Measurements from ENCODE around the gene UNC50.
"Not testable (repeated sequence)": the region's sequence is repeated elsewhere in the genome, so short reads cannot be mapped to it uniquely, and the experiment has no call there.

The UNC50 gene

DNA sequence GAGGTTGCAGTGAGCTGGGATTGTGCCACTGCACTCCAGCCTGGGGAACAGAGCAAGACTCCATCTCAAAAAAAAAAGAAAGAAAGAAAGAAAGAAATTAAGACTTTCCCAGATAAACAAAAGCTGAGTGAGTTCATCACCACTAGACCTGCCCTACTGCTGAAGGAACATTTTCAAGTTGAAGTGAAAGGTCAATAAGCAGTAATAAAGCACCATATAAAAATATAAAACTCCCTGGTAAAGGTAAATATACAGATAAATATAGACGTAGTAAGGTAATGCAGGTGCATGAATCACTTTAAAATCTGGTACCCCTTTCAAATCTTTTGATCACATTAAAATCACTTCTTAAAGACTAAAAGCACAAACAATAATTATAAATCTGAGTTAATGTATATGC lies 42.6 kb downstream of the UNC50 start:
- Mint-ChIP-seq H3K9me3 (no peaks in the 10 kb centered on the region), H3K27me3 (no peaks in the 10 kb centered on the region), H3K4me1 (peaks cover 10% of the 10 kb centered on the region), H3K36me3 (peaks cover 10% of the 10 kb centered on the region), H3K4me3 (no peak overlapping the region), H3K27ac (no peak overlapping the region)
- no peak for ATAC-seq (ENCODE audit: low read depth)
- no peak for DNase-seq (ENCODE audit: low spot score in 2 of 2)

- ATAC-seq (ENCODE audit: low read depth) (peak; percentile 62), DNase-seq (ENCODE audit: low spot score in 2 of 2) (no peak)
- Mint-ChIP-seq H3K27ac (peak overlapping the region; percentile 86), H3K4me1 (peaks cover 12% of the 10 kb centered on the region), H3K36me3 (peaks cover 10% of the 10 kb centered on the region), H3K4me3 (no peak overlapping the region), H3K27me3 (no peaks in the 10 kb centered on the region), H3K9me3 (no peaks in the 10 kb centered on the region)
Observed at GRCh38 chr2:98654699-98655495, 46.5 kb downstream of the UNC50 start.

DNA sequence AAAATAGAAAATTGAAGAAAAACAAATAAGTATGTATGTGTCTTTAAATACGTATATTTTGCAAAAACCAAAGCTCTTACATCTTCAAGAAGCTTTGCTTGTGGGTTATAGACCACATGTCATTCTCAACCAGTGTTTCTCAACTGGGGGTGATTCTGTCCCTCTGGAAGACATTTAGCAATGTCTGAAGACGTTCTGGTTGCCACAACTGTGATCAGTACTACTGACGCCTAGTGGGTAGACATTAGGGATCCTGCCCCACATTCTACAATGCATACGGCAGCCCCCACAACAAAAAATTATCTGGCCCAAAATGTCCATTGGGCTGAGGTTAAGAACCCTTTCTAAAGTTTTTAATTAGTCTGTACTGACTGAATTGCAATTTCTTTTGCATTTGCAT lies 48.4 kb downstream of the UNC50 start:
- H3K9me3 Mint-ChIP-seq, result peaks cover 6% of the 10 kb centered on the region
- H3K36me3 Mint-ChIP-seq, result peaks cover 15% of the 10 kb centered on the region
- no peak for ATAC-seq (ENCODE audit: low read depth)
- peaks cover 12% of the 10 kb centered on the region for H3K4me1 Mint-ChIP-seq
- H3K27me3 Mint-ChIP-seq, result no peaks in the 10 kb centered on the region
- DNase-seq (ENCODE audit: low spot score in 2 of 2), result no peak
- H3K4me3 Mint-ChIP-seq, result no peak overlapping the region
- no peak overlapping the region for H3K27ac Mint-ChIP-seq

GRCh38 chr2:98658816-98659490 lies 50.6 kb downstream of the UNC50 start:
- Mint-ChIP-seq H3K27me3 (no peaks in the 10 kb centered on the region), H3K9me3 (peaks cover 6% of the 10 kb centered on the region), H3K27ac (peak overlapping the region; percentile 21), H3K4me1 (peaks cover 14% of the 10 kb centered on the region), H3K4me3 (peak overlapping the region; percentile 3), H3K36me3 (peaks cover 18% of the 10 kb centered on the region)
- ATAC-seq (ENCODE audit: low read depth) (no peak), DNase-seq (ENCODE audit: low spot score in 2 of 2) (no peak)

DNA sequence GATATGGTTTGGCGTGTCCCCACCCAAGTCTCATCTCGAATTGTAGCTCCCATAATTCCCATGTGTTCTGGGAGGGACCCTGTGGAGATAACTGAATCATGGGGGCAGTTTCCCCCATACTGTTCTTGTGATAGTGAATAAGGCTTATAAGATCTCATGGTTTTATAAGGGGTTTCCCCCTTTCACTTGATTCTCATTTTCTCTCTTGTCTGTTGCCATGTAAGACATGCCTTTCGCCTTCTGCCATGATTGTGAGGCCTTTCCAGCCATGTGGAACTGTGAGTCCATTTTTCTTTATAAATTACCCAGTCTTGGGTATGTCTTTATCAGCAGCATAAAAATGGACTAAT lies 51.1 kb downstream of the UNC50 start:
- H3K36me3 Mint-ChIP-seq, result peaks cover 18% of the 10 kb centered on the region
- peaks cover 16% of the 10 kb centered on the region for H3K4me1 Mint-ChIP-seq
- peak overlapping the region; percentile 21 for H3K27ac Mint-ChIP-seq
- H3K27me3 Mint-ChIP-seq; H3K9me3 Mint-ChIP-seq; DNase-seq (ENCODE audit: low spot score in 2 of 2); H3K4me3 Mint-ChIP-seq; ATAC-seq (ENCODE audit: low read depth): not testable (repeated sequence)

DNA sequence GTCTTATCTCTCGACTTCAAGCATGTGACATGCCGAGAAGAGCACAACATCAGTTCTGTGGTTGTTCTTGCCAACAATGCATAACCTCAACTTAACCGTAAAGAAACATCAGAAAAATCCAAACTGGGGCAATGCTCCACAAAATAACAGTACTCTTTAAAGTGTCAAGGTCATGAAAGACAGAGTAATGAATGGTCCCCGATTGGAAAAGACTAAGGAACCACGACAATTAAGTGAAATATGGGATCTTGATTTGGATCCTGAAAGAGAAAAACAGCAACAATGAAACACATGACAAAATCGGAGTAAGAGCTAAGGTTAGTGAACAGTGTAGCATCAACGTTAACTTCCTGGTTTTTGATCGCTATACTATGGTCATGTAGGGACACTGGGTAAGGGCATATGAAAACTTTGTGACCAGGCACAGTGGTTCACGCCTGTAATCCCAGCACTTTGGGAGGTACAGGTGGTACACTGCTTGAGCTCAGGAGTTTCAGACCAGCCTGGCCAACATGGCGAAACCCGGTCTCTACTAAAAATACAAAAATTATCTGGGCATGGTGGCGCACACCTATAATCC lies 55.2 kb downstream of the UNC50 start:
- Mint-ChIP-seq H3K9me3 (peaks cover 11% of the 10 kb centered on the region), H3K4me1 (peaks cover 19% of the 10 kb centered on the region), H3K27me3 (no peaks in the 10 kb centered on the region), H3K27ac (peak overlapping the region; percentile 17), H3K36me3 (peaks cover 34% of the 10 kb centered on the region), H3K4me3 (no peak overlapping the region)
- ATAC-seq (ENCODE audit: low read depth), result no peak
- no peak for DNase-seq (ENCODE audit: low spot score in 2 of 2)

GRCh38 chr2:98664323-98664722 lies 55.9 kb downstream of the UNC50 start:
- H3K27me3 Mint-ChIP-seq, result no peaks in the 10 kb centered on the region
- H3K36me3 Mint-ChIP-seq, result peaks cover 39% of the 10 kb centered on the region
- no peak overlapping the region for H3K27ac Mint-ChIP-seq
- no peak overlapping the region for H3K4me3 Mint-ChIP-seq
- ATAC-seq (ENCODE audit: low read depth) (no peak), DNase-seq (ENCODE audit: low spot score in 2 of 2) (no peak)
- H3K4me1 Mint-ChIP-seq, result peaks cover 14% of the 10 kb centered on the region
- H3K9me3 Mint-ChIP-seq, result peaks cover 11% of the 10 kb centered on the region

DNA sequence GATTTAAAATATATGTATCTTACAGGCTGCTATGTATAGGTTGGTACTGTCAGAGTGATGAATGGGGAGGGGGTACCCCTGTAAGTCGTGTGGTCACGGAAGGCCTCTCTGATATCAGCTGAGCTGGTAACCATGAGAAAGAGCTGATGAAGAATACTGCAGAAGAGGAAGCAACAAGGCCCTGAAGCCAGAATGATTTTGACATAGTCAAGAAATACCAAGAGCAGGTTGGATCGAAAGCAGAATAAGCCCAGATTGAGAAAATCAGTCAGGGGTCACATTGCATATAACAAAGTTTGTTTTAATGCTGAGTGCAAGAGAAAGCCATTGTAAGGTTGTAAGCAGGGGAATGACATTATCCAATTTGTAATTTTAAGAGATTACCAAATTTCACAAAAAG lies 57.3 kb downstream of the UNC50 start:
- no peak for ATAC-seq (ENCODE audit: low read depth)
- Mint-ChIP-seq H3K27me3 (no peaks in the 10 kb centered on the region), H3K9me3 (peaks cover 7% of the 10 kb centered on the region), H3K27ac (no peak overlapping the region), H3K36me3 (peaks cover 34% of the 10 kb centered on the region), H3K4me3 (no peak overlapping the region), H3K4me1 (peaks cover 14% of the 10 kb centered on the region)
- DNase-seq (ENCODE audit: low spot score in 2 of 2), result no peak
